ENCODE measurements around the gene DENND6B.

DNA sequence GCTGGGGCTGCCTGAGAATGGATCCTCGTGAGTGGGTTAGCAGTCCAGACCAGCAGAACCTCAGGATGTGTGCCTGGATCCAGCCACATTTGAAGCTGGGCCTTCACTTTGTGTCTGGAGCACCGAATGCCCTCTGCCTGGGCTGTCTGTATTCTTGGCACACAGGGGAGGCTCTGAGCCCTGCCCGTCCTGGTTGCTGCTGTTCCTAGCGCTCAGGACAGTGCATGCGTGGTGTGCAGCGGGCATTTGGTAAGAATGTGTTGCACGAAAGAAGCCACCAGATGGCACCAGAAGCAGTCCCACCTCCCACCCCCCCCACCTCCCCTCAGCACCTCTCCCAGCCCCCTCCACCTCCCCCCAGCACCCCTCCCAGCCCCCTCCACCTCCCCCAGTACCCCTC is 52.5 kb downstream of the DENND6B start:
- TF ChIP-seq POLR2A (IDR thresholded peaks at IDR 0.05), result no peak
- TF ChIP-seq, protein P1, sequence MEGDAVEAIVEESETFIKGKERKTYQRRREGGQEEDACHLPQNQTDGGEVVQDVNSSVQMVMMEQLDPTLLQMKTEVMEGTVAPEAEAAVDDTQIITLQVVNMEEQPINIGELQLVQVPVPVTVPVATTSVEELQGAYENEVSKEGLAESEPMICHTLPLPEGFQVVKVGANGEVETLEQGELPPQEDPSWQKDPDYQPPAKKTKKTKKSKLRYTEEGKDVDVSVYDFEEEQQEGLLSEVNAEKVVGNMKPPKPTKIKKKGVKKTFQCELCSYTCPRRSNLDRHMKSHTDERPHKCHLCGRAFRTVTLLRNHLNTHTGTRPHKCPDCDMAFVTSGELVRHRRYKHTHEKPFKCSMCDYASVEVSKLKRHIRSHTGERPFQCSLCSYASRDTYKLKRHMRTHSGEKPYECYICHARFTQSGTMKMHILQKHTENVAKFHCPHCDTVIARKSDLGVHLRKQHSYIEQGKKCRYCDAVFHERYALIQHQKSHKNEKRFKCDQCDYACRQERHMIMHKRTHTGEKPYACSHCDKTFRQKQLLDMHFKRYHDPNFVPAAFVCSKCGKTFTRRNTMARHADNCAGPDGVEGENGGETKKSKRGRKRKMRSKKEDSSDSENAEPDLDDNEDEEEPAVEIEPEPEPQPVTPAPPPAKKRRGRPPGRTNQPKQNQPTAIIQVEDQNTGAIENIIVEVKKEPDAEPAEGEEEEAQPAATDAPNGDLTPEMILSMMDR (IDR thresholded peaks at IDR 0.05), result peak in 4 of 6 experiments; percentile 11 to 41 (median 34)

All from Peyer's patch (tissue), 4 donors.